ENCODE results near the gene UBE2I.

UBE2I gene

GRCh38 chr16:1299868-1300203 lies 9.6 kb upstream of the UBE2I start:
- Histone ChIP-seq H3K4me3 (ENCODE audit: low read depth, low read length) (no peak overlapping the region), H3K36me3 (replicated peaks) (no peaks in the 10 kb centered on the region), H3K27ac (no peak overlapping the region), H3K27me3 (replicated peaks) (peaks cover 6% of the 10 kb centered on the region)
- TF ChIP-seq CTCF (IDR thresholded peaks at IDR 0.05; ENCODE audit: low read depth, low read length, missing control alignments) = no peak
- no peak for DNase-seq
- in situ Hi-C loops (cut with HindIII; ENCODE audit: low pct_ligation_motif_present, low sequenced_read_pairs) = no loop called here

GRCh38 chr16:1300664-1301476 lies 8.6 kb upstream of the UBE2I start:
- in situ Hi-C loops (cut with HindIII; ENCODE audit: low pct_ligation_motif_present, low sequenced_read_pairs) = no loop called here

GRCh38 chr16:1301562-1301961 lies 7.9 kb upstream of the UBE2I start:
- H3K4me3 ChIP-seq (ENCODE audit: low read depth, low read length) = no peak overlapping the region
- in situ Hi-C loops (cut with HindIII; ENCODE audit: low pct_ligation_motif_present, low sequenced_read_pairs) = no loop called here
- no peak for TF ChIP-seq CTCF (IDR thresholded peaks at IDR 0.05; ENCODE audit: low read depth, low read length, missing control alignments)
- H3K36me3 ChIP-seq (replicated peaks) = no peaks in the 10 kb centered on the region
- no peak for DNase-seq
- peaks cover 6% of the 10 kb centered on the region for H3K27me3 ChIP-seq (replicated peaks)
- H3K27ac ChIP-seq = no peak overlapping the region

More at GRCh38 chr16:1300664-1301476, 8.6 kb upstream of the UBE2I start:
- H3K27me3 ChIP-seq (replicated peaks) = peaks cover 6% of the 10 kb centered on the region
- H3K27ac ChIP-seq = no peak overlapping the region
- TF ChIP-seq CTCF (IDR thresholded peaks at IDR 0.05; ENCODE audit: low read depth, low read length, missing control alignments) = peak; percentile 89
- peak; percentile 32 for DNase-seq
- H3K36me3 ChIP-seq (replicated peaks) = no peaks in the 10 kb centered on the region
- H3K4me3 ChIP-seq (ENCODE audit: low read depth, low read length) = no peak overlapping the region

- H3K36me3 ChIP-seq (replicated peaks) = no peaks in the 10 kb centered on the region
- in situ Hi-C loops (cut with HindIII; ENCODE audit: low pct_ligation_motif_present, low sequenced_read_pairs) = no loop called here
- no peak overlapping the region for H3K27ac ChIP-seq
- H3K27me3 ChIP-seq (replicated peaks) = no peaks in the 10 kb centered on the region
- no peak for DNase-seq
- H3K4me3 ChIP-seq (ENCODE audit: low read depth, low read length) = no peak overlapping the region
- no peak for TF ChIP-seq CTCF (IDR thresholded peaks at IDR 0.05; ENCODE audit: low read depth, low read length, missing control alignments)
Observed at GRCh38 chr16:1305823-1306222, 3.6 kb upstream of the UBE2I start.

GRCh38 chr16:1306334-1306733 lies 3.1 kb upstream of the UBE2I start:
- no peak for TF ChIP-seq CTCF (IDR thresholded peaks at IDR 0.05; ENCODE audit: low read depth, low read length, missing control alignments)
- DNase-seq = no peak
- no peak overlapping the region for H3K4me3 ChIP-seq (ENCODE audit: low read depth, low read length)
- no peaks in the 10 kb centered on the region for H3K27me3 ChIP-seq (replicated peaks)
- no peak overlapping the region for H3K27ac ChIP-seq
- in situ Hi-C loops (cut with HindIII; ENCODE audit: low pct_ligation_motif_present, low sequenced_read_pairs) = no loop called here
- no peaks in the 10 kb centered on the region for H3K36me3 ChIP-seq (replicated peaks)
